Fibroblast of skin of back (primary cell): ENCODE results near the gene SHD.
"Not testable (repeated sequence)": the region's sequence is repeated elsewhere in the genome, so short reads cannot be mapped to it uniquely, and the experiment has no call there.

ENCODE experiments used
- DNase-seq: peaks from one replicate; pipeline ENCODE4 v3.0.0-alpha.2; 2013

The SHD gene

GRCh38 chr19:4267101-4267900 lies 11.8 kb upstream of the SHD start:
- DNase-seq = peak; percentile 41

- no peak for DNase-seq
Measured at GRCh38 chr19:4267901-4268815, 10.9 kb upstream of the SHD start.

- DNase-seq = no peak
Measured at GRCh38 chr19:4268816-4269430, 10.1 kb upstream of the SHD start.

GRCh38 chr19:4272894-4273293 lies 6.2 kb upstream of the SHD start:
- no peak for DNase-seq

GRCh38 chr19:4274321-4274686 lies 4.8 kb upstream of the SHD start:
- not testable (repeated sequence) for DNase-seq

- no peak for DNase-seq
Measured at GRCh38 chr19:4277191-4277696, 1.8 kb upstream of the SHD start.

GRCh38 chr19:4278010-4278409 lies 1.1 kb upstream of the SHD start:
- DNase-seq = no peak

- no peak for DNase-seq
Measured at GRCh38 chr19:4279267-4279529, 132 bp downstream of the SHD start.

- DNase-seq = no peak
Measured at GRCh38 chr19:4279530-4280422, 710 bp downstream of the SHD start.

GRCh38 chr19:4284176-4284958 lies 5.3 kb downstream of the SHD start:
- no peak for DNase-seq

GRCh38 chr19:4284974-4285373 lies 5.9 kb downstream of the SHD start:
- no peak for DNase-seq

- not testable (repeated sequence) for DNase-seq
Measured at GRCh38 chr19:4286141-4286540, 7.1 kb downstream of the SHD start.

- no peak for DNase-seq
Measured at GRCh38 chr19:4288091-4288777, 9.2 kb downstream of the SHD start.

- no peak for DNase-seq
Measured at GRCh38 chr19:4291184-4291732, 12.2 kb downstream of the SHD start.

- no peak for DNase-seq
Measured at GRCh38 chr19:4292515-4292914, 13.4 kb downstream of the SHD start.

- no peak for DNase-seq
Measured at GRCh38 chr19:4294389-4294788, 15.3 kb downstream of the SHD start.

- no peak for DNase-seq
Measured at GRCh38 chr19:4295972-4296771, 17.1 kb downstream of the SHD start.

- DNase-seq = no peak
Measured at GRCh38 chr19:4297901-4298809, 19.1 kb downstream of the SHD start.
